Inflammatory macrophage (primary cell): ENCODE data around the gene SIX3.

Experiments
- DNase-seq, 2 donors: peaks; one replicate each; pipeline ENCODE4 v3.0.0-alpha.2; 2020 to 2022

The SIX3 gene

DNA sequence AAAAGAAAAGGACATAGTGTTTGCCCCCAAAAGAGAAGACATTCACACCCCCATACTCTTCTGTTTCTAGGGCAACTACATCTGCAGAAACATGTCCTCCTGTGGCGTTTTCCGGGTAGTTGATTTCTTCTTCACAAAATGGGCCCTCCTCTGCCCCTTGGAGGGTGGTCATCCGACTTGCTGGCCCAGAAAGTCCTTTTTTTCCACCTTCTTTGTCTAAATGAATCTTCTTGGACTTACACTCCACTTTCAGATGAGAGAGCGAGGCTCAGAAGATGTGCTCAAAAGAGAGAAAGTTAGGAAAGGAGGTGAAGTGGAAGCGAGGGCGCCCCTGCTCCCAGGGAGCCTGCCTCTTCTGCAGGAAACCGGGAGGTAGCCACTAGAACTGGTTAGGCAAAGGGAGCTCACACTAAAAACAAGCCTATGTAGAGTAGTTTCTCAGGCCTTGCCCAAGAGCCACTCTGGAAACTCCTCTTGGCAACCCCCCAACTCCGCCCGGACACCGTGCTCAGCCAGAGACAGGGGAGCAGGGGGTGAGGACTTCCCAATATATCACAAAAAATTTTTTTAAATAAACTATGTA is 10.2 kb upstream of the SIX3 start:
- DNase-seq = no peak

DNA sequence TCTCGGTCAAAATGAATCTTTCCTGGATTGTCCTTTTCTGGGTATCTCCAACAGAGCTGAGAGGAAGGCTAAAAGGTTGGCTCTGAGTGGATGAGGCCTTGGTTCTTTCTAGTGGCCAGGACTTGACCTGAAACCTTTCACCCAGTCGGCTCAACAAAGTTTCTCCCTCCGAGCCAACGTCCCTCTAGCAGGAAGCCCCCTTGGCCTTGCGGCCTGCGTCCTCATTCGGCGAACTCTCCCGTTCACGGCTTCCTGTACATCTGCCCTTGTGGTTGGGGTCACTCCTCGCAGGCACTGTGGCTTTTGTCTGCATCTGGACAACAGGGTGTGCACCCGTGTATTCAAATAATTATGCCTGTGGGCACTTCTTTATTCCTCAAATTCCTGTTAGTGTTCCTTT is 9.4 kb upstream of the SIX3 start:
- no peak for DNase-seq

DNA sequence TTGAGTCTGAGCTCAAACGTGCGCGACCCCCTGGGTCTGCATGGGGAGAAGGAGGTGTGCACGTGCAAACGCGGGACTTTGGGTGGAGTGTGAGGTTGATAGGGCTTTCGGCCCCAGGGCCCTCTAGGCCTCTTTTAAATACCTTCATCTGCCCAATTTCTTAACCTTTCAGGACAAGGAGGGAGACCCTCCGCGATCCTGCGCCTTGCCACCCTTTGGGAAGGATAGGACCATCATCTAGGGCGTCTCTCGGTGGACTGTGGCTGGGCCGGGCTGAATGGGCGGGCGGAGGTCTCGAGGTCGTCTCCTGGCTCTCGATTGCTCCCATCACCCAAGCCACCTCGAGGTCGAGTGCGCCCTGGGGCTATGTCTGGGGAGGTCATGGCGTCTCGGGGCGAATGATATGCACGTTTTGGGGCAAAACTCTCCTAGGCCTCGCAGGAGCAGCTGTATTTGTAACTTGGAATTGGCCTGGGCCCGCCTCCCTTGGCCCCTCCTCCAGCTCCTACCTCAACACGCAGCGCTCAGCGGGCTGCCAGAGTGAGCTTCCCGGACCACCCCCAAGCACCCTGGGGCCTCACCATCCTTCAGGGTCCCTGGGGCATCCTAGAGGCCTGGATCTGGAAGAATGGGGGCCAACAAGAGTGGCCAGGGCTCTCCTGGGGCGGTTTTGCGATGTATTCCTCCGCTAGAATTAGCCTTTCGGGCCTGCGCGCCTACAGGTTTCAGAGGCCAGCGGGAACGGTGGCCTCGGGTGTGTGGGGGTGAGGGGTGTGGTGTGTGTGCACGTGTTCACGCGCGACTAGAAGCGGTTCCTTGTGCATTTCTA is 8.7 kb upstream of the SIX3 start:
- no peak for DNase-seq

DNA sequence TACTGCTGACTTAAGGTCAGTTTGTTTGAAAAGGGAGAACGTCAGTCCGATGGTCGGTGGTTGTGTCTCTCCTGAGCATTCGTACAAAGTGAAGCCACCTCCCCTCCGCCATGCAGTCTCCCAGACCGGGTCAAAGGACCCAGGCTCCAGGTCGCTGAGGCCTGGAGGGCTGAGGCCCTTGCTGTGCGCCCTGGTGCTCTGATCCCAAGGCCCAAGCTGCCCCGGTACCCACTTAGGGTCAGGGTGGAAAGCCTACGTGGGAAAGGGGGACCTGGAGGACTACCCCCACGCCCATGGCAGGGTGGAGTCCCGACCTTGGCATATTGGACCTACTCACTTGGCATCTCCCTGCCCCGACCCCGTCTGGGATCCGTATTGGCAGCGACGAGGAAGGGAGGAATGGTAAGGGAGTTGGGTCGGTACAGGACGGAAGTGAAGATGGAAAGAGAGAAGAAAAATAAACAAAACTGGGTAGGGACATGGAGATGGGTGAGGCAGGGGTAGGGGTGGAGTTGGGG is 8.0 kb upstream of the SIX3 start:
- DNase-seq = no peak

DNA sequence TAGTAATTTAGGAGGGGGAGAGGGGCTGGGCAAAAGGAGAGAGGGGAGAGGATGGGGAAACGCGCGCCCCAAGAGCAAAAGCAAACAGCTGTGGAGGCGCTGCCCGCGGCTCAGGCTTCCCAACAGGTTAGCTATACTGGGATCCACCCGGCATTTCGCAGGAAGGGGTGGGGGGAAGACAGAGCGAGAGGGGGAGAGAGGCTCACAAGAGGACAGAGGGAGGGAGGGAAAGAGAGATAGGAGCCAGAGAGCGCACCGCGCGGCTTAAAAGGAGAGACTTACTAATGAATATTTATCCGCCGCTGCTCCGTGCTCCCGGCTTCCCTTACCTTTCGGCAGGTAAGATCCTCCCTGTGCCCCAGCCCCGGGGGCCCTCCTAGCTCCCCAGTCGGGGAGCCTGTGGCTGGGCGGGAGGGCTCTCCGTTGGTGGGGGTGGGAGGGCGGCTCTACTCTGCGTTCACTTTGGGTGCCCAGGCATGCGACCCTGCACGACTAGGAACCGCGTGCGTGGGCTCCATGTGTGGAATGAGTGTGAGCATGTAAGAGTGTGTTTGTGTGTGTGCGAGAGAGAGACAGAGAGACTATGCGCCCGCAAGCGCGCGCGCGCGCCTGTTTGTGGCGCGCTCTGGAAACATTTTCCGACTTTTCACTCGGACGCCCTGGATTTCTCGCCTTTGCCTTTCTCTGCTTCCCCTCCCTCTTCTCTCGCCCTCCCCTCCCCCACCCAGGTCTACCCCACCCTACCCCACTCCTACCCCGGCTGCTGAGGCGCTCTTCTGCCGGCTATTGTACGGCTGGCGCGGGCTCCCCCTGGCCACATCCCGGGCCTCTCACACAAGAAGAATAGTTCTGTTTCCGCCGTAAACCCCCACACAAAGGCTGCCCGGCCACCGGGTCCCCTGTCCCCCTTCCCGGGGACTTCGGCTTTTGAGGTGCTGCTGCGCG is 7.2 kb upstream of the SIX3 start:
- no peak for DNase-seq

DNA sequence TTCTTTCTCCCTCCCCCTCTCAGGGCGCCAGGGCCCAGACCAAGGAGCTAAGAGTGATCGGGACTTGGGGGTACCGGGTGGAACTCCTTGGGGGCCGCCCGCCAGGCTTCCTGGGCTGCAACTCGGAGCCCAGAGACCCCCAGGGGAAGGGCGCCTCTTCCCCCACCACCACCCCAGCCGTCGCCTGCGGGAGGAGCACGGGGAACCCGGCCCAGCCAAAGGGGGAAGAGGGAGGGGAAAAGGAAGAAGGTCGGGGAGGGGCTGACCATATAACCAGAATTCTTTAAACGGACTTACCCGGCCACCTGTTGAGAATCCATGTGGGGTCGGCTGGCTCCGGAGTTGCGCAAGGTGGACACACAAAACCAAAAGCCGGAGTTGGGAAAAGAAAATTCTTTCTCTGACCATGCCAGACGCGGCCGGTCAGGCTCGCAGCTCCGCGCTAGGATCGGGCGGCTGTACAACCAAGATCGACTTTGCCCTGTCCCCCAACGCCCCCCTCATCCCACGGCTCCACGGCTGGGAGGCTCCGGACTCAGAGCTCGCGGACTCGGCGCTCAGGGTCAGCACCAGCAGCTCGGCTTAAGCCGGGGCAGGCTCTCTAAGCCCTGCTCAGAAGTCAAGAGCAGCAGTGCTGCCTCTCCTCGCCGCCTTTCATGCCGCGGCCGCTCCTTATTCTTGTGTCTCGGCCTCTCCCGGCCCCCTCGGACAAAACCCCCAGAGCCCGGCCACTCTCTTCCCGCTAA is 6.3 kb upstream of the SIX3 start:
- no peak for DNase-seq

DNA sequence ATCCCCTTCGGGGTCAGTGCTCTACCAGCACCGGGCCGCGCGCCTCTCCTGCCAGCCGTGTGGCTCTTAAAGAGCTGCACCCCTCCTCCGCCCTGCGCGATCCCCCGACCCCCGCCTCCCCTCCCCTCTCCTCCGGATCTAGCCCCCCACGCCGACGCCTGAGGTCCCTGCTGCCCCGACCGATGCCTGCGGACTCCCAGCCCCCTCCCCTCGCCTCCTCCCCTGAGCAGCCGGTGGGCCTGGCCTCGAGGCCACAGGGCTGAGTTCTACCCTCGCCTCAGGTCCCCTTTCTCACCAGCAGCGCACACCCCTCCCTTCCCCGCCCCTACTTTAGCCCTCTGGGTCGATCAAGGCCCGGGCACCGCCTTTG is 5.8 kb upstream of the SIX3 start:
- no peak for DNase-seq

DNA sequence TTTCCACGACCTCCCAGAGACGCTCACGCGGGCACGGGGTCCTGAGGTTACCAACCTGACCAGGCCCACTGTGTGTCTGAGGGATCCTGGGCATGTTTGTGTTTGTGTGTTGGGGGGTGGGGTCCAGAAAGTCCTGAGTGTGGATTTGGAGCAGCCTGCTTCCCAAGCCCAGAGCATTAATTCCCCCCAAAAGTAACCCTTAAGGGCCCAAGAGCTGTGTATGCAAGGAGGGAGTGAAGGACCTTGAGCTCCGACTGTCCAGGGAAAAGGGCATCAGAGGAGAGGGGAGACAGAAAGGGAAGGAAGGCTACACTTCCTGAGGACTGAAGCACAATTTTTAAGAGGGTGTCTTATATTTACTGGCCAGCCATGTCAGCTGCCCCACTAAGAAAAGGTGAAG is 5.2 kb upstream of the SIX3 start:
- DNase-seq = no peak

DNA sequence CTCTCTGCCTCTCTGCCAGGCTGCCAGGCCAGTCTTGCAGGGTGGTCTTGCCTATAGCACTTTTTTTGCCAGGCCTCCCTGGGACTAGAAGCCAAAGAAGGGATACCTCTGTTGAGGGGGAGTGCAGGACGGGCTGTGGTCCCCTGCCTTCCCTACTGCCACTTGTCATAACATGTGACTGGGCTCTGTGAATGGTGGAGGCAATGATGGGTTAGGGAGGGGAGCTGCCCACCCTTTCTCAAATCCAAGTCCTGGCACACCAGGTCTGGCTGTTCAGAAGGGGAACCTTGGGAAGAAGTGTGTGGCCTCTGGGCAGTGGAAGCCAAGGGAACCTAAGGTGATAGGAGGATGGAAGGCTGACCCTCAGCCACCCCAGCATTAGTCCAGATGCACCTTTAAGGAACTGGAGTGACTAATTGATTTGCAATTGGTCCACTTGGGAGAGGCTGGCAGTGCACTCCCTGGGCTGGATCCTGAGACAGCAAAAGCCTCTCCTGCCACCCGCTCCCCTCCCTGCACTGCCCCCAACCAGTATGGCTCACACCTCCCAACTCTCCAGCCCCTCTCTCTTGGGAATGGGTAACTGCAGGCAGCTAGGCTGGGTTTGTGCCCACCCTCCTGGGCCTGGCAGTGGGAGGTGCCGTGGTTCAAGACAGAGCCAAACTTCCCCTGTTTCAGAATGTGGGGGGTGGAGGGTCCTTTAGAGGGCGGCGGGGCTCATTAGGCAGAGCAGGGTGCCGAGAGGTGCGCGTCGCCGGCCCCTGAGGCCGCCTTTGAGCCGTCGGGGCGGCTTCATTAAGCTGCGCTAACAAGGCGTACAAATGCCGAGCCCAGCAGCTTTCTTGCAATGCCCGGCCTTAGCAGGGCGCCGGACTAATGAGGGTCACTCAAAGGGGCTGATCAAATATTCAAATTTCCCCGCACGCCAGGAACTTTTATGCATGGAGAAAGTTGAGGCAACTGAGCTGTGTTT is 4.5 kb upstream of the SIX3 start:
- DNase-seq = no peak

DNA sequence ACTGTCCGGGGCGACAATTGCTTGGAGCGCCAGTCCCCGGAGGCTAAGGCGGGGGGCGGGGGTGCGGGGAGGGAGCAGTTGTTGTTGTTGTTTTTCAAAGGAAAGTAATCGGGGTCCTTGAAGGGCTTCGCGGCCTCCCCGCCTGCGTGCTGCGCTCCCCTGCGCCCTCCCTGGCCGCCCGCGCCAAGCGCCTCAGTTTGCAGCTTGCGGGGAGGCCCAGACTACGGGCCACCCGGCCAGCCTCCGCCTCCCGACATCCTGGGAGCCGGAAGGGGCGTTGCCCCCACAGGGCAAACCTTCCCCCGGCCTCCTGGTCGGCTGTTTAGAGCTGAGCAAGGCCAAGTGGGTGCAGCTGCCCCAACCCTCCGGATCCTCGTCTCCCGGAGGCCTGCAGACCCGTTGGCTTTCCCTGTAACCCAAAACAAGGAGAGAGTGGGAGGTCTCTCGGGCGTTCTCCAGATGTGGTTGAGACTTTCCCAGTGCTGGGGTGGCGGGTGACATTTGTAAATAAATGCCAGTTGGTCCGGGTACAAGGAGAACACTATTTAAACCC is 3.7 kb upstream of the SIX3 start:
- no peak for DNase-seq

DNA sequence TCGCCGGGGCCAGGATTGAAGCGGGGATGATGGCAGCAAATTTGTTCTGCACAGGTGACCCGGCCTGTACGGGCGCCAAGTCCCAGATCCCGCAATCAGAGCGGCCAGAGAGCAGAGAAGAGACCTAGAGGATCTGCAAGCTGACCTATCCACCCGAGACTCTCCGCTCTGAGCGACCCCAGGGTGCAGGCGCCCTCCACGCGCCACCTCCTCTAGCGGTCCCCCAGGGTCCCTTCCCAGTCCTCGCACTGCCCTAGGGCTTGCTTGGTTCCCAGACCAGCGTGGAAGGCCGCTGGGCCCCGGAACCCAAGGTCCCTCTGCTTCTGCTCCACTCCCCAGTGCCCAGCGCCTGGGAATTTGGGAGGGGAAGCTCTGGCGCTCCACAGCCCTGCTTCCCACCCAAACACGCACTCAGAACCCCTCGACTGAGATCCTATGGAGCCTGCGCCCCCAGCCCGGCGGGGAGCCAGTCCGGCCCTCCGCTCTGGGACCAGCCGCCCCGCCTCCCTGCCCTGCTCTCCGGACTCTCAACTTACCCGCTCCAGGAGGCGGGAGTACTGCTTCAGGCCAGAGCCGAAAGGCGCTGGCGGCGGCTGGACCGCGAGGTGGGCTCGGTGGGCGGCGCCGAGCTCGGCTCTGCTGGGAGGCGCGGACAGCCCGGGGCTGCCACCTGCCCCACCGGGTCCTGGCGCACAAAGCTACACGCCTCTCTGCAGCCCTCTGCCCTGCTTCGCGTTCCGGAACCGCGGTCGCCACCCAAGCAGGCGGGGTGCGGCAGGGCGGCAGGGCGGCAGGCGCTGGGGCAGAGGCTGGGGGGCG is 3.0 kb upstream of the SIX3 start:
- DNase-seq = no peak

DNA sequence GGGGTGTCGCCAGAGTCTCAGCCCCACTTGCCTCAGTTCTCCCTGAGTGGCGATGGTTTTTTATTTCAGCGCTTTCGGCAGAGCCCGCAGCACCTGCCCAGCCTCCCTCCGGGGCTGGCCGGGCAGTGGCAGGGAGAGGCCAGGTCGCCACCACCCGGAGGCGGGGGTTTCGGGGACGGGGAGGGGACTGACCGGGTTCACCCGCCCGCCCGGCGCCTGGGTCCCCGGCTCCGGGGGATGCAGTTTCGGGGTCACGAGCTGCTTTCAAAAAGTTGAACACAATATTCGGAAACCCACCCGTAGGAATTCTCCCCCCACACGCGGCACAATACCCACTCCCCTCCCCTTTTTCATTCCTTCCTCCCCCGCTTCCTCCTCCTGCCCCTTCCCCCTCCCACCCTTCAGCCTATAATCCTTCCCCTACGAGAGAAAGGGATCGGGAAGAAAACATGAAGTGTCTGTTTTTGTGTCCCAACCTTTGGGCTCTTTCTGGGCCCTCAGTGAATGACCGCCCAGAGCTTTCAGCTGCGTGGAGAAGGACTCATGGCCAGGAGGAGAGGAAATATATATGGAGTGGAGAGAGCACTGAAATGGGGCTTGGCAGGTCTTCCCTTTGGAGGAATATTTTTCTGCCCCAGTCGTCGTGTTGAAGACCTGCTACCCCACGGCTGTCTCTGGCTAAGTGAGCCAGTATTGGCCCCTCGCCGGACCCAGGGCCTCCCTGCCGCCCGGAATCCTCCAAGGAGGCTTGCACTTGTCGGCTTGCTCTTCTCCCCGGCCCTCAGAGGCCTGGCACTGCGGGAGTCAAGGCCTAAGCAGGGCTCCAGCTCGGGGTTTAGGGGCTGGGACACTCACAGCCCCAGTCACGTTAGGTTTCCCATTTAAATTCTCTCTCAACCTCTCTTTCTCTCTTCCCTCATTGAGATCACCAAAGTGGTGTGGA is 2.1 kb upstream of the SIX3 start:
- no peak for DNase-seq

DNA sequence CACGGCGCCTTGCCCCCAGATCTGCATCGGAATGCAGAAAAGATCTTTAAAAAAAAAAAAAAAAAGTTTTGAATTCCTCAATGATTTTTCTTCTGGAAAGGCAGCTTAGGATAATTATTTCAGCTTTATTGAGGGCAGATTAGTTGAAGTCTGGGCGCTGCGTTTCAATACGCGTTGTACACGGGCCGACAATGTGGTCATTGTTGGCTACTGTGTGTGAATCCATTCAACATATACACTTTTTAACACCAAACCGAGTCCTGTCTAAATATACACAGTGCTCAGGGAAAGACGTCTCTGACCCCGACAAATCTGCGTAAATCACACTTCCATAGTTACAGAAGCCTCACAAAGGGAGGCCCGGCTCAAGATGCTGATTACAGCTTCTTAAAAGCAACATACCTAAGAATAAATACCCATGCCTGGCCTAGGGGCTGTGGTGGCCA is 1.4 kb upstream of the SIX3 start:
- DNase-seq = no peak

DNA sequence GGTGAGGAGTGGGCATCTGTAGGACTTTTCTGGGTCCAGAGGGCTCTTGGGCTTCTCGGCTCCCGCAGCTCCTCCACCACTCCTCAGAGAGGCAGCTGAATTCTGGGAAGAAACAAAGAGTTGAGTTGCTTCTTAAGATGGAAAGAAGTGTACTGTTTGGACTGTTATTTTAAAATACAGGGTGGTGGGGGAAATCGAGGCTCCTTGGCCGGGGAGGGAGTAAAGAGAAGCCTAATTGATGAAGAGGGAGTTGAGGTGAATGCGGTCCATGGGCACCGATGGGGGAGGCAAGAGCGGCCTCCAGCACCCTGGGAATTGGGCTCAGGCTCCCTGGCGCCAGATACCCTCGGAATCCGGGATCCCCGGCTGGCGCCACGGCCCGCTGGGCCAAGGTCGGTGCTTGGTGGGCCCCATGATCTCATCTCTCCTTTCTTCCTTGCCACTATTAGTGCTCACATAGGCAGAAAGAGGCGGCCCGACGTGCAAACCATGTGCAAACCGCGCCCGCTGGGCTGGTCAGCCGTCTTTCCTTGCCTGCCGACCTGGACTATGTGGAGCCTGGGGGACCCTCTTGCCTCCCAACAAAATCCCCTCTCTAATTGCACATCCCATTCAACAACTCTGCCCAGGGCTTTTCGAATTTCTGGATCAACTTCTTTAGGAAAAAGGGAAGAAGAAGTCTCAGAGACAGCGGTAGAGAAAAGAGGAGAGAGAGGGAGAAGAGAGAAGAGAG is 604 bp upstream of the SIX3 start:
- DNase-seq = no peak

DNA sequence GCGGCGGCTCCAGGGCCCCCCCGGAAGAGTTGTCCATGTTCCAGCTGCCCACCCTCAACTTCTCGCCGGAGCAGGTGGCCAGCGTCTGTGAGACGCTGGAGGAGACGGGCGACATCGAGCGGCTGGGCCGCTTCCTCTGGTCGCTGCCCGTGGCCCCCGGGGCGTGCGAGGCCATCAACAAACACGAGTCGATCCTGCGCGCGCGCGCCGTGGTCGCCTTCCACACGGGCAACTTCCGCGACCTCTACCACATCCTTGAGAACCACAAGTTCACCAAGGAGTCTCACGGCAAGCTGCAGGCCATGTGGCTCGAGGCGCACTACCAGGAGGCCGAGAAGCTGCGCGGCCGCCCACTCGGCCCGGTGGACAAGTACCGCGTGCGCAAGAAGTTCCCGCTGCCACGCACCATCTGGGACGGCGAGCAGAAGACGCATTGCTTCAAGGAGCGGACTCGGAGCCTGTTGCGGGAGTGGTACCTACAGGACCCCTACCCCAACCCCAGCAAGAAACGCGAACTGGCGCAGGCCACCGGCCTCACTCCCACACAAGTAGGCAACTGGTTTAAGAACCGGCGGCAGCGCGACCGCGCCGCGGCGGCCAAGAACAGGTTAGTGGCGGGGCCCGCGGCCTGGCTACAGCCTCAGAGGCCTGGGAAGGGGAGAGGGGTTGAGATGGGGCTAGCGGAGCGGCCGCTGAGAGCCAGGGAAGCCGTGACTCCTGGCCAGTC is 965 bp downstream of the SIX3 start:
- DNase-seq = no peak

DNA sequence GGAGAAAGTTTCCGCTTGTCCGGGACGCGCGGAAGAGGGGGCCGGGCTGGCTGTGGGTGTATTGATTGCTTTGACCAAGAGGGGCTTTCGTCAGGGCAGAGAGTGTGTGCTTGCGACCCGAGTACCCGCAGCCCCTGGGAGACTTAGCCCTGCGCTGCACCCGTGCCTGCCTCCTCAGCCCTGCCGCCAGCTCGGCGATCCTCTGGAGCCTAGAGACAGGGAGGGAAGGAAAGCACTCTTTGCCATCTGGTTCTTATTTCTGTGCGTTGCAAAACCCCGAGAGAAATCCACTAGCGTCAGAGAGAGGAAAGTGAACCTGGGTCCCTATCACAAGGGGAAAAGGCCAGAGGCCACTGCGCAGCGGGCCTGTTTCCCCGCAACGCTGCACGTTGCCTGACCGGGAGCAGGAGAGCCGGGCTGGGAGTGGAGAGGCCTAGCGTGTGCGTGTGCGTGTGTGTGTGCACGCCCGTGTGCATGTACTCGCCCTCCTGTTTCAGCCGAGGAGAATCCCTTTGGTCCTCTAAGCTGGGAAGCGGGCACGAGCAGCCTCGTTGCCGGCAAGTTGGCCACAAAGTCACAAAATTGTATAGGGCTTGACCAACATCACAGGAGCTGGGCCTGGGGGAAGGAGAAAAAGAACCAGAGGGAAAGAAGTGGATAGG is 1.7 kb downstream of the SIX3 start:
- DNase-seq = no peak

DNA sequence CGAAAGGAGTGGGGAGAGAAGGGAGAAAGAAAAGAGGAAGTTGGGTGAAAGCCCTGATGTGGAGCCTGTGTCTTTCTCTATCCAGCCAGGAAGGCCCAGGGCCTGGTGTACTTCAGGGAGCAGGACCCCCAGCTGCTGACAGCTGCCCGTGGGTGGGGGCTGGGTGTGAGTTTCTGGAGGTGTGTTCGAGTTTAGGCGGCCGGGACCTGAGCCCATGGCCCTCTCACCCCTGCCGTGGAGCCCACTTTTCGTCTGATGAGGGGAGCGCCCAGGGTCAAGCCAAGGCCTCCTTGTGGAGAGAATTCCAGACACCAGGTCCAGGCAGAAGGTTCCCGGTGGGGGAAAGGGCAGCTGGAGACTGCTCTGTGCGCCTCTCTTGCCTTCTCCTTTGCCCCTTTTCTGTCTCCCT is 2.2 kb downstream of the SIX3 start:
- DNase-seq = no peak
